ENCODE data around the gene FBXO31. TPM values are rescaled to one million over a fixed set of nuclear protein-coding genes. Genes with fewer than 3 reads are reported as not detected.

The FBXO31 gene
- total and polyA plus RNA-seq, 2 of the 13 experiments (the other 11 are each of a cell fraction or from before 2014, with no cell fraction given): 92.4 to 101 TPM

DNA sequence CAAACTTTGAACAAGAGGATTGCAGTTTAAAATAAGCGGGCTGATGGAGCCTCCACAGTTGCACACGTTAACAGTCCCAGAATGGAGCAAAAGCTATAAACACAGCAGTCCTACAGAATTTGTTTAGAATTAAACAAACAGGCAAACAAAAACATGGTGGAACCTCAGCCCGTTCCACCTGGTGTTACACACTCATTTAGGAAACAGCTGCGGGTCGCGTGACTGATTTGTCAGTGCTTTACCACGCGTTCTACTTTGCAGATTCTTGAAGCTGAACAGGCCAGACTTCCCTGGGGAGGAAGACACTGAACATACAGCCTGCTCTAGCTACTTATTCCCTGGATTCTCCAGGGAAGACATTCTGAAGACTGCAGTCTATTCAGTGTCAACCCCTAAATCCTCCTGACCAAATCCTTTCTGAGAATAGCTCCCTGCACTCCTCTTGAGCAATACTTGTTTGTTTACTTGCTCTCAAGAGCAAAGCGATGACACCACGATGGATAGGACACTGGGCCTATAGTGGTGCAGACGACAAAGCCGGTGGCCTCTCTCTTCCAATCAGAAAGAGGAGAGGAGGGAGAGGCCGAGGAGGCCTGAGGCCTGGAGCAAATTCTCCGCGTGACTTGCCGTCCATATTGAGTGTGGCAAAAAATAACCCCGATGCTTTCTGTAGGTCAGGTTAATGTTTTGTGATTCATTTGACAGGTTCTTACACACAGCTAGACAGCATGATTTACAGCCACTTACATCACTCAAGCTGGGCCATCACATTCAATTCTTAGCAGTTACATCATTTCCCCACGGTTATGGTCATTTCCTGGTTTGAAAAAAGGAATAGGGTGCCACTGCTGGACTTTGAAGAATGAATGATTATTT is 4.6 kb upstream of the FBXO31 start (continued):
- no peak for TF ChIP-seq NFATC3 (CRISPR knock-in tag; IDR thresholded peaks at IDR 0.05)
- TF ChIP-seq ZBTB4 (CRISPR knock-in tag; IDR thresholded peaks at IDR 0.05; ENCODE audit: borderline replicate concordance): no peak
- TF ChIP-seq KLF13 (CRISPR knock-in tag; IDR thresholded peaks at IDR 0.05): no peak
- peak; percentile 74 for TF ChIP-seq NR2F6 (IDR thresholded peaks at IDR 0.05)
- TF ChIP-seq NR2F6 (CRISPR knock-in tag; IDR thresholded peaks at IDR 0.05): peak; percentile 89
- TF ChIP-seq ZNF430 (CRISPR knock-in tag; IDR thresholded peaks at IDR 0.05): no peak; the same call in 1 of the 2 replicates
- no peak for TF ChIP-seq SOX13 (IDR thresholded peaks at IDR 0.05)
- peak in 1 of 2 experiments; percentile 77; a peak in 1 of 4 replicates for TF ChIP-seq SOX13 (CRISPR knock-in tag; conservative IDR thresholded peaks at IDR 0.05 in 1 of 2, IDR thresholded peaks at IDR 0.05 in 1 of 2)
- TF ChIP-seq ZNF230 (CRISPR knock-in tag; IDR thresholded peaks at IDR 0.05): no peak
- TF ChIP-seq KDM5A (IDR thresholded peaks at IDR 0.05; ENCODE audit: borderline replicate concordance, low read length): no peak; the same call in 1 of the 2 replicates
- TF ChIP-seq THRA (CRISPR knock-in tag; IDR thresholded peaks at IDR 0.05; ENCODE audit: borderline replicate concordance): peak; percentile 89; the same call in 1 of the 2 replicates
- TF ChIP-seq ZNF546 (CRISPR knock-in tag; conservative IDR thresholded peaks at IDR 0.05): 0 out of 2 replicates have a peak, but pooled peaks have one; percentile 55
- no peak; the same call in 1 of the 2 replicates for TF ChIP-seq ZNF747 (CRISPR knock-in tag; IDR thresholded peaks at IDR 0.05; ENCODE audit: borderline replicate concordance)
- peak; percentile 52 for TF ChIP-seq TEAD3 (CRISPR knock-in tag; optimal IDR thresholded peaks at IDR 0.05; ENCODE audit: borderline replicate concordance)
- TF ChIP-seq GRHL1 (CRISPR knock-in tag; conservative IDR thresholded peaks at IDR 0.05): no peak
- TF ChIP-seq, protein P1, sequence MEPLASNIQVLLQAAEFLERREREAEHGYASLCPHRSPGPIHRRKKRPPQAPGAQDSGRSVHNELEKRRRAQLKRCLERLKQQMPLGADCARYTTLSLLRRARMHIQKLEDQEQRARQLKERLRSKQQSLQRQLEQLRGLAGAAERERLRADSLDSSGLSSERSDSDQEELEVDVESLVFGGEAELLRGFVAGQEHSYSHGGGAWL (CRISPR knock-in tag; IDR thresholded peaks at IDR 0.05): no peak
- TF ChIP-seq IRF1 (CRISPR knock-in tag; IDR thresholded peaks at IDR 0.05; ENCODE audit: low read depth): no peak
- peak; percentile 97 for TF ChIP-seq ZBTB21 (CRISPR knock-in tag; IDR thresholded peaks at IDR 0.05)
- TF ChIP-seq NR0B2 (CRISPR knock-in tag; IDR thresholded peaks at IDR 0.05): no peak

Measured in HepG2 (cell line).